Measurements from ENCODE around the gene RAB17.

The RAB17 gene

DNA sequence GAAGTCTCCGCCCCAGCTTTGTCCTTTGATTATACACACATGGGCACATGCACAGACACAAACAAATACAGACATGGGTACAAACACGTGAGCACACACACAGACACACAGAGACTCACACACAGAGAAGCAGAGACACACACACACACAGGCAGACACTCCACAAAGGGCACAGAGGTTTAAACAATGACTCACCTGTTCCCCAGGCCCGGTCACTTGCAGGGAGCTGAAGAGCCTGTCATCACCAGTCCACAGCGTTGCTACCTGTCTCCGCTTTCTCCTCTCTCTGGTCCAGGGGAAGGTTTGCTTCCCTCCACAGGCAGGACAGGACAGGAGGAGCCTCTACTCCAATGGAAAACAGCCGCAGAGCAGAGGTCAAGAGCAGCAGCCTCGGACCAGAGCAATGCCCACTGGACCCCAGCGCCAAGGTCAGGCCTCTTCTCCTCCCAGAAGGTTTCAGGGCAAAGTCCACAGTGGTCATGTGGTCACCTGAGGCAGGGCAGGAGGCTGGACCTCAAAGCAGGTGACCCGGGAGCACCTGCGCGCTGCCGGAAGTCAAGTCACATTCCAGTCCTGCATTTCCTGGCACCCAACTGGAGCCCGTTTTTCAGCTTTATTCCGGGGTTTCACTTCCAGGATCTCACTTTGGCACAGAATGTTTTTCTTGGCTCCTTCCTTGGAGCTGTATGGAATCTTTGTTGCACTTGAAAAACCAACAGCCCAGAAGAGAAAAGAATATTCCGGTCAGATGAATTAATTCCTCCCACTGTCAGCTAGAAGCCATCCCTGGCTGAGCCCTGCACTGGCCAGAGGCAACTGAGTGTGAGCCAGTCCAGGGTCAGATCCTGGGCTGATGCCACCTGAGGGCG is at the start of gene RAB17:
TSS of gene RAB17 (minus strand) at position 463 of the 869 bp plus-strand sequence. CDS start 4,580 bp downstream, outside the sequence.
- DNase-seq (ENCODE audit: low spot score) = no peak

DNA sequence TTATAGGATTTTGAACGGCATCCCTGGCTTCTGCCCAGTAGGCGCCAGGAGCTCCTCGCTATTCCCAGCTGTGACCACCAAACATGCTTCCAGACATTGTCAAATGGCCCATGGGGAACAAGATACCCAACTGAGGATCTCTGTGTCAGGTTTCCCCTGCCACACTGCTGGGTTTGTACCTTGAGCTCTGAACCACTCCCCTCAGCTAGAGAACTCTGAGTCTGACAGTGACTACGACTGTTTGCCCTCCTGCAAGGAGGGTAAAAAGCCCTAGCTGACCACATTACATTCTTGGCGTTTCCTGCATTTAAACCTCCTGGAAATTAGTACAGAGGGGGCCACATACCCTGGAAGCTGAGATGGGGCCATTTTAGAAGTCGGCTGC is 49.3 kb upstream of the RAB17 start:
- DNase-seq (ENCODE audit: low spot score) = no peak

DNA sequence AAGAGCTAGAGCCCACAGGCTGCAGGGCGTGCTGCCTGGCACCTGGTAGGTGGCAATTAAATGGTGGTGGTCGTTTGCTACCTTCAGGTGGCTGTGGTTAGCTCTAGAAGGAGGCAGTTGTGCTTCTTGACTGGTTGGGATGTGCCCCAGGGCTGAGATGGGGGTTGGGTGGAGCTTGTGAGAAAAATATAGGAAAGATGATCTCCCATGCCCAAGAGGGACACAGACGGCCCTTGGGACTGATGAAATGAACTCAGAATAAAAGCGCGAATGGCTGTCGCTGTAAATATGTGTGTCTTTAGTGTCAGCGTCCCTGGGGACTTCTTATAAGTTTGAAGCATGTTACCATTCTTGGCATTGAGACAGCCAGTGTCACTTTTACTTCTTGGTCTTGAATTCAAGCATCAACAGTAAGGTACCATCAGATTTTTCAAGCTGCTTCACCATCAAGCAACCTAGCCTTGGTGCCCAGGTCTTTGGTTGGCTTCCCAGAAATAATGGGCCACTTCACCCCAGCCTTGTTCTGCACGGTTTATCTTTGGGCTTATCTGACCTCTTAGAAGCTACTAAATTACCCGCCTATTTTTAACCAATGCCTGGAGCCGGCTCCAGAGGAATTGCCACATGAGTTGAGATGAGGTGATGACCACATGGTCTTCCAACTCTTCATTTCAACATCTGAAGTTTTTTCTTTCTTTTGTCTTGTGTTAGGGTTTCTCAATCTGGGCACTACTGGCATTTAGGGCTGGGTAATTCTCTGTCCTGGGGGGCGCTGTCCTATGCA is 48.7 kb upstream of the RAB17 start:
- DNase-seq (ENCODE audit: low spot score) = no peak

DNA sequence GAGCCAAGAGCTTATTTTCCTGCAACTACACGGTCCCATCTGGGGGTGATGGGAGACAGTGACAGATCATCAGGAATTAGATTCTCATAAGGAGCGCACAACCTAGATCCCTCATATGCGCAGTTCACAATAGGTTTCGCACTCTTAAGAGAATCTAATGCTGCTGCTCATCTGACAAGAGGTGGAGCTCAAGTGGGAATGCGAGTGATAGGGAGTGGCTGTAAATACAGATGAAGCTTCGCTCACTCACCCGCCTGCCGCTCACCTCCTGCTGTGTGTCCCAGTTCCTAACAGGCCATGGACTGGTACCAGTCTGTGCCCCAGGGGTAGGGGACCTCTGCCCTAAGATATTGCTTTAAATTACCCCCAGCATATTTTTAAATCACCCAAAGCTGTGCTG is 47.6 kb upstream of the RAB17 start:
- DNase-seq (ENCODE audit: low spot score) = no peak

- DNase-seq (ENCODE audit: low spot score) = no peak
These were observed 47.0 kb upstream of the RAB17 start for GRCh38 chr2:237637429-237638135.

- no peak for DNase-seq (ENCODE audit: low spot score)
These were observed 46.0 kb upstream of the RAB17 start for GRCh38 chr2:237636578-237636977.

GRCh38 chr2:237633061-237633561 is 42.6 kb upstream of the RAB17 start:
- no peak for DNase-seq (ENCODE audit: low spot score)

- no peak for DNase-seq (ENCODE audit: low spot score)
These were observed 41.5 kb upstream of the RAB17 start for GRCh38 chr2:237631801-237632585.

- DNase-seq (ENCODE audit: low spot score) = no peak
These were observed 40.7 kb upstream of the RAB17 start for GRCh38 chr2:237631007-237631785.

GRCh38 chr2:237630216-237631000 is 39.9 kb upstream of the RAB17 start:
- no peak for DNase-seq (ENCODE audit: low spot score)

- peak; percentile 74 for DNase-seq (ENCODE audit: low spot score)
These were observed 39.2 kb upstream of the RAB17 start for GRCh38 chr2:237629739-237630138.

DNA sequence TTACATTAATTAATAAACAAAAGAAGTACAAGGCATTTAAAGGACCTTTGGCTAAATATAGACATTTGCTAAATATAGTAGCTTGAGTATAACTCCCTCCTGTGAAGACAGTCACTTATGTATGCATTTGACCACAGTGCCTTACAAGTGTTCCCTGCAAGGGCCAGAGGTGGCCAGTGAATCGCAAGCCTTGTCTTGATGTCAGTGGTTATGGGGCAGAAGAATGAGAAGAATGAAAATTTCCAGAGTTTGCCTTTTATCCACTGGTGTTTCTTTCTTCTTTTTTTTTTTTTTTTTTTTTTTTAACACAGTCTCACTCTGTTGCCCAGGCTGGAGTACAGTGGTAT is 38.6 kb upstream of the RAB17 start:
- DNase-seq (ENCODE audit: low spot score) = peak; percentile 48

DNA sequence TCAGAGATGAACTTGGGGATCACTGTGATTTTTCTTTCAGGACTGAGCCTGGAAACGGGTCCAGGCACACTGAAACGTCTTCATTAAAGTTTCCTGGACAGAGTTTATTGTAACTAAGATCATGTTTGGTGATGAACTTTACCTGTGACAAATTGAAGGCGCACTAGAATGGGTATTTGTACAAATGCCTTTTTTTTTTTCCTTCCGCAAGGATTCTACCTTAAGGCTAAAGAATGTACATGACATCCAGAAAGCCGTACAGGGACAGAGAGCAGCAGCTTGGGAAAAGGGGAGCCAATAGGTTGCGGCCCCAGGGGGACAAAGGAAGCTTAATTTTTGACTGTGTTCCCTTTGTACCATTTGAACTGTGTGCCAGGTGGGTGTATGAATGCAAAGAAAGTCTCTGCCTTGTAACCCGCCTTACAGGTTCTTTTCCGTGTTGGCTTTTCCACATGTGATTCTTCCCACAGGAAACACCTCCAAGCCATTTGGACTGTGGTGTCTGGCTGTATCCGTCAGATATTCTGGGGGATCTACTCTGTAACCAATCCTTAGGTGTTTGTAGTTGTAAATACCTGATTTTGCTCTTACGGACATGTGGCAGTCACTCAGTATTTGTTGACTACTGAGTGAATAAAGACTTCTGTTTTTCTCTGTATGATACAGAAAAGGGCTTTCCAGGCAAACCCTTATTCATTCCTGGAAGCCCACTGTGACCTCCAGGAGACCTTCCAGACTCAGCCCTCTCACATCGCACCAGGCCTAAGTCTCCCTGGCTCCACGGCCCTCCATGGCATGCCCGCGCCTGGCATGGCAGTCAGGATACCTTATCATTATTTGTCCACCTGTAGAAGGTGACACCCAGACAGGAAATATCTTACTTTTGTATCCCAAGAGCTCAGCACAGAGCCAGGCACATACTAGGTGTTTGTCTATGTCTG is 38.0 kb upstream of the RAB17 start:
- DNase-seq (ENCODE audit: low spot score) = no peak

DNA sequence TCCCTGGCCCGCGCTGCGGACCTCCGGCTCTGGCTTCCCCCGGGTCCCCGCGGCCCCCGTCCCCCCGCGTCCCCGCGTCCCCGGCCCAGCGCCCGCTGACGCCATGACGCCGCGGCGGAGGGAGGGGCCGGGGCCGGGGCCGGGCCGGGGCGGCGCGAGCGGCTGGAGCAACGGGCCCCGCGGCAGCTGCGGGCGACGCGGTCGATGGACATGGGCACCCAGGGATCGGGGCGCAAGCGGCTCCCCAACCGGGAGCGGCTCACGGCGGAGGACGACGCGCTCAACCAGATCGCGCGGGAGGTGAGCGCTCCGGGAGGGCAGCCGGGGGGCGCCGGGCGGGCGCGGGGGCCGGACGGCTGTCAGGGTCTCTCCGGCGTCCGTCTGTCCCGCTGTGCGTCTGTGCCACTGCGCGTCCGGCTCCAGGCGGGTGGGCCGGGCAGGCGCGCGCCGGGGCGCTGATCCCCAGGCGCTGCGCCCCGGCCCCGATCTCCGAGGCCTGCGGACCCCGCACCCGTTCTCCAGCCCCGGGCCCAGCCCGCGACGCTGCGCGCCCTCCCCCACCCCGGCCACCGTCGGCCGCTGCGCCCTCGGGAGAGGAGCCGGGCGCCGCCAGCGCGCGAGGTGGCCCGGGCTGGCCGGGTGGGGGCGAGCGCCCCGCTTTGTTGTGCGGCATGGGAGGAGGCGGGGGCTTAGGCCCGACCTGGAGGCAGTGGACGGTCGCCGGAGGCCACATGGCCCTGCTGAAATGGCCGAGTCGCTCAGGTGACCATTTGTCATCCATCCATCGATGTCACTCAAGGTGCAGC is 37.1 kb upstream of the RAB17 start, which contains the start of gene LRRFIP1:
TSS of gene LRRFIP1 (plus strand) at position 147 of the 806 bp plus-strand sequence. CDS start at position 205, 58 bp downstream.
- DNase-seq (ENCODE audit: low spot score) = peak; percentile 84

DNA sequence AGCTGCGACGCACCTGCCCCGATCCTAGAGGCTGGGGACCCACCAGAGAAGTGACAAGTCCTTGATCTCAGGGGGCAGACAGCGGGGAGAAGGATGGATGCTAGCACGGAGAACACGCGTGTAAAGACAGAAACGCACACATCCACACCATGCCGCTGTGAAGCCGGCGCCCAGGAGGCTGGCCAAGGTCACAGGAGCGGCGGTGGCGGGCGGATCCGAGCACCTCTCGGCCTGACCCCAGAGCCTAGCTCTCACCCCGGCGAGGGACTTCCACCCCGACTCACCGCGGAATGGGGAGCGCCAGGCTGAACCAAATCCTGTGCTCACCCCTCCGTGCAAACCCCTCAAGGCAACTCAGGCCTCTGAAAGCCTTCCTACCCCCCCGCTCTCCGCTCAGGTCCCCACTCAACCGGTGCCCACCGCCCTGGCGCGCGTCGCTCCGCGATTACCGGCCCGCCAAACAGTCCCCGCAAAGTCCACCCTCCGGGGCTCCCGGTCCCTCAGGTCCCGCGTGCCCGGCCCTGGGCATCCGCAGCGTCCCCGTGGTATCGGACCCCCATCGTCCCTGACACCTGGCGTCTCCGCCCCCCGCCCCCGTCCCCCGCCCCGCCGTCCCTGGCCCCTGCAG is 36.4 kb upstream of the RAB17 start:
- no peak for DNase-seq (ENCODE audit: low spot score)

- no peak for DNase-seq (ENCODE audit: low spot score)
These were observed 35.2 kb upstream of the RAB17 start for GRCh38 chr2:237625777-237626176.

DNA sequence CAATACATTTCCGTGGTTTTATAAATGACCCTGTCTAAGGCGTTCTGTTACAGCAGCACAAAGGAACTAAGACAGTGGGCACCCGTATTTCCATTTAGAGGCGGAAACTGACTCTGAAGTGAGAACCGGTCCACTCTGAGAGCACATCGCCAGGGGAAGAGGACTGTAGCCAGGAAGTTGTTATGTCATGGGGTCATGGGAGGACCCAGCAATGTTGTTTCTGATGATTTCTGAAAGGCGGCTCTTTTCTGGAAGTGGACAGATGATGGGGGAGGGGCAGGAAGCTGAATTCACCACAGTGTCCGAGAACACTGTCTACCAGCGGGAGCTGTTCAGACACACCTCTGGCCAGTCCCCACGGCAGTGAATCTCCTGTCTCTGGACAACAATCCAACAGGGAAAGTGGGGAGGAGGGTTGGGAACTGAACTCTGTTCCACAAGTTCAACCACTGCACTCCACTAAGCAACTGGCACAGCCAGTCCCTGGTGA is 34.7 kb upstream of the RAB17 start:
- DNase-seq (ENCODE audit: low spot score) = no peak
